SK-N-SH (cell line): ENCODE measurements around the gene C9orf43. TPM values are rescaled to one million over a fixed set of nuclear protein-coding genes. Genes with fewer than 3 reads are reported as not detected.
A peak's percentile ranks its signal among the peaks of the same experiment; 100 is the strongest.

Experiments
- CTCF ChIA-PET: fragments of 300-600, 350-600 bp; formaldehyde crosslinking; extraction: SDS; loops from one replicate; lab custom pipeline; 2021; lab: Yijun Ruan, JAX
- POLR2A ChIA-PET: fragments of 350-600 bp; sonication (Branson Sonifier 250); formaldehyde crosslinking; extraction: SDS; loops from one replicate; lab custom pipeline; 2020; ENCODE audit warnings: antibody characterized with exemption, inconsistent platforms; lab: Yijun Ruan, JAX
- DNase-seq: peaks from one replicate; pipeline ENCODE4 v3.0.0; 2012
- H2AFZ ChIP-seq: fragments of 200-600 bp; sonication (generic); 2 replicates; pipeline ENCODE4 v1.8.1; 2016; ENCODE audit warnings: antibody characterized with exemption, mild to moderate bottlenecking, low read depth
- H3F3A ChIP-seq: fragments of 200-600 bp; sonication (generic); replicated peaks from 2 replicates; pipeline ENCODE3; 2016; ENCODE audit warnings: antibody characterized with exemption, mild to moderate bottlenecking; ENCODE audit not compliant: insufficient read depth
- H3K27ac ChIP-seq, 2 experiments: fragments of 200-500 bp in 1 of 2; fragments of 200-600 bp in 1 of 2; sonication (Bioruptor generic) in 1 of 2; sonication (generic), shearing (Covaris generic) in 1 of 2; 2 replicates each; pipeline versions ENCODE4 v1.5.1 to v1.6.1; 2014 to 2016; ENCODE audit warnings: low read depth in 2 of 2, inconsistent platforms in 1 of 2, low read length in 1 of 2, mild to moderate bottlenecking in 1 of 2, mixed read lengths in 1 of 2
- H3K27me3 ChIP-seq: fragments of 200-600 bp; sonication (generic), shearing (Covaris generic); 2 replicates; pipeline ENCODE4 v1.6.1; 2016; ENCODE audit warnings: mixed run types; ENCODE audit not compliant: insufficient read depth
- H3K36me3 ChIP-seq, 2 experiments: fragments of 200-500 bp in 1 of 2; fragments of 200-600 bp in 1 of 2; sonication (Bioruptor generic) in 1 of 2; sonication (generic) in 1 of 2; replicated peaks in 1 of 2; 2 replicates each; pipeline versions ENCODE3 to v1.5.1; 2014 to 2016; ENCODE audit warnings: low read length in 1 of 2, mild to moderate bottlenecking in 1 of 2; ENCODE audit not compliant: insufficient read depth in 2 of 2, control insufficient read depth in 1 of 2
- H3K4me1 ChIP-seq, 2 experiments: fragments of 200-500 bp in 1 of 2; fragments of 200-600 bp in 1 of 2; sonication (Bioruptor generic) in 1 of 2; sonication (generic), shearing (Covaris generic) in 1 of 2; 2 replicates each; pipeline versions ENCODE4 v1.5.1 to v1.6.1; 2014 to 2016; ENCODE audit warnings: low read depth in 1 of 2, low read length in 1 of 2, mixed run types in 1 of 2; ENCODE audit not compliant: insufficient read depth in 2 of 2, control insufficient read depth in 1 of 2
- H3K4me2 ChIP-seq: fragments of 200-600 bp; sonication (generic), shearing (Covaris generic); 2 replicates; pipeline ENCODE4 v1.6.1; 2017; ENCODE audit warnings: mixed run types
- H3K4me3 ChIP-seq, 2 experiments: fragments of 200-500 bp in 1 of 2; fragments of 200-600 bp in 1 of 2; sonication (Bioruptor generic) in 1 of 2; sonication (generic), shearing (Covaris generic) in 1 of 2; 2 replicates each; pipeline versions ENCODE4 v1.5.1 to v1.8.1; 2014 to 2016; ENCODE audit warnings: low read depth in 2 of 2, inconsistent platforms in 1 of 2, low read length in 1 of 2, mild to moderate bottlenecking in 1 of 2, mixed read lengths in 1 of 2, moderate library complexity in 1 of 2
- H3K79me2 ChIP-seq: fragments of 200-600 bp; sonication (generic); 2 replicates; pipeline ENCODE4 v1.8.1; 2017; ENCODE audit warnings: mild to moderate bottlenecking; ENCODE audit not compliant: insufficient read depth
- H3K9ac ChIP-seq: fragments of 200-600 bp; sonication (generic); 2 replicates; pipeline ENCODE4 v1.6.1; 2017; ENCODE audit warnings: mixed run types
- H3K9me2 ChIP-seq: fragments of 200-600 bp; sonication (generic); 2 replicates; pipeline ENCODE4 v1.6.1; 2017; ENCODE audit warnings: mixed run types
- H3K9me3 ChIP-seq: fragments of 200-600 bp; sonication (generic); 2 replicates; pipeline ENCODE4 v1.6.1; 2017; ENCODE audit warnings: mixed run types, mild to moderate bottlenecking, moderate library complexity
- H4K20me1 ChIP-seq: fragments of 200-600 bp; sonication (generic); 2 replicates; pipeline ENCODE4 v1.6.1; 2017; ENCODE audit warnings: mild to moderate bottlenecking, mixed run types; ENCODE audit not compliant: insufficient read depth
- CHD2 ChIP-seq: fragments of 150-350 bp; IDR thresholded peaks from 2 replicates; pipeline ENCODE4 v1.6.1; 2018; ENCODE audit warnings: low read length; ENCODE audit not compliant: partially characterized antibody
- ELF1 ChIP-seq: IDR thresholded peaks from 2 replicates; pipeline ENCODE4 v1.4.0; 2012
- EP300 ChIP-seq, 2 experiments: IDR thresholded peaks; 2 replicates each; pipeline versions ENCODE4 v1.4.0 to v1.6.1; 2012; ENCODE audit warnings: borderline replicate concordance in 1 of 2, low read depth in 1 of 2, low read length in 1 of 2
- EZH2phosphoT487 ChIP-seq: fragments of 200-600 bp; sonication (generic); IDR thresholded peaks from 2 replicates; pipeline ENCODE4 v1.6.1; 2017; ENCODE audit warnings: low read depth, mixed run types, mild to moderate bottlenecking, antibody characterized with exemption, moderate library complexity, borderline replicate concordance
- FOXJ3 ChIP-seq: sonication (generic); formaldehyde crosslinking; IDR thresholded peaks from 2 replicates; pipeline ENCODE4 v1.5.1; 2020; ENCODE audit warnings: mild to moderate bottlenecking, missing genetic modification reagents
- GABPA ChIP-seq: IDR thresholded peaks from 2 replicates; pipeline ENCODE4 v1.4.0; 2012; ENCODE audit warnings: low read depth, mild to moderate bottlenecking
- GATA2 ChIP-seq: sonication (generic); formaldehyde crosslinking; IDR thresholded peaks from 2 replicates; pipeline ENCODE4 v1.5.0; 2020; ENCODE audit warnings: mild to moderate bottlenecking, missing genetic modification reagents
- MEF2A ChIP-seq: IDR thresholded peaks from 2 replicates; pipeline ENCODE4 v1.4.0; 2012; ENCODE audit warnings: low read depth, borderline replicate concordance
- MXI1 ChIP-seq: IDR thresholded peaks from 2 replicates; pipeline ENCODE4 v1.6.1; 2012; ENCODE audit warnings: mild to moderate bottlenecking, low read depth, low read length, improper control_type of control experiment
- NFIC ChIP-seq: IDR thresholded peaks from 2 replicates; pipeline ENCODE4 v1.4.0; 2012; ENCODE audit warnings: borderline replicate concordance
- NRF1 ChIP-seq: IDR thresholded peaks from 2 replicates; pipeline ENCODE4 v1.6.1; 2012; ENCODE audit warnings: low read depth, mild to moderate bottlenecking, low read length
- POLR2AphosphoS5 ChIP-seq: IDR thresholded peaks from 2 replicates; pipeline ENCODE4 v1.6.1; 2012; ENCODE audit warnings: low read depth, low read length
- RAD21 ChIP-seq: IDR thresholded peaks from 2 replicates; pipeline ENCODE4 v1.6.1; 2012; ENCODE audit warnings: mild to moderate bottlenecking, low read length
- RCOR1 ChIP-seq: fragments of 150-350 bp; IDR thresholded peaks from 2 replicates; pipeline ENCODE4 v1.6.1; 2017; ENCODE audit warnings: antibody characterized with exemption, low read length
- RFX5 ChIP-seq: IDR thresholded peaks from 2 replicates; pipeline ENCODE4 v1.6.1; 2012; ENCODE audit warnings: mild to moderate bottlenecking, improper control_type of control experiment, low read length
- RXRA ChIP-seq: IDR thresholded peaks from 2 replicates; pipeline ENCODE4 v1.4.0; 2012; ENCODE audit warnings: low read depth, mild to moderate bottlenecking, borderline replicate concordance
- SMC3 ChIP-seq: IDR thresholded peaks from 2 replicates; pipeline ENCODE4 v1.6.1; 2012; ENCODE audit warnings: low read depth, low read length, improper control_type of control experiment
- TAF1 ChIP-seq: IDR thresholded peaks from 2 replicates; pipeline ENCODE4 v1.6.1; 2012; ENCODE audit warnings: low read depth, mild to moderate bottlenecking, low read length, moderate library complexity, borderline replicate concordance
- TCF12 ChIP-seq: IDR thresholded peaks from 2 replicates; pipeline ENCODE4 v1.4.0; 2012
- TEAD4 ChIP-seq: IDR thresholded peaks from 2 replicates; pipeline ENCODE4 v1.4.0; 2012; ENCODE audit warnings: mild to moderate bottlenecking, borderline replicate concordance; ENCODE audit not compliant: insufficient read depth
- YY1 ChIP-seq: IDR thresholded peaks from 2 replicates; pipeline ENCODE4 v1.4.0; 2012; ENCODE audit warnings: low read depth, mild to moderate bottlenecking
- WGBS: methylation state at CpG from one replicate; pipeline ENCODE4 v1.1.6; 2017; ENCODE audit warnings: low lambda C conversion rate; 5-methylcytosine and 5-hydroxymethylcytosine counted together
- polyA plus RNA-seq, 3 experiments: library from polyadenylated mRNA; depleted of rRNA; stranded (reverse); fragments of >200 nt; gene quantifications; 2 replicates each; pipeline ENCODE4 v1.2.3, GENCODE V29; 2012
- TF ChIP-seq, protein P1 (sequence below): IDR thresholded peaks from 2 replicates; pipeline ENCODE4; 2012
- TF ChIP-seq, protein P2 (sequence below): IDR thresholded peaks from 2 replicates; pipeline ENCODE4 v1.4.0; 2012; ENCODE audit warnings: low read depth
- TF ChIP-seq, protein P3 (sequence below): fragments of 200-600 bp; sonication (generic); IDR thresholded peaks from 2 replicates; pipeline ENCODE4 v1.6.1; 2017; ENCODE audit warnings: antibody characterized with exemption, mild to moderate bottlenecking, moderate library complexity
- TF ChIP-seq, protein P4 (sequence below): fragments of 150-350 bp; IDR thresholded peaks from 2 replicates; pipeline ENCODE4 v1.6.1; 2017; ENCODE audit warnings: antibody characterized with exemption, low read length, low read depth, borderline replicate concordance
- TF ChIP-seq, protein P5 (sequence below): IDR thresholded peaks from 2 replicates; pipeline ENCODE4 v1.6.1; 2012; ENCODE audit warnings: mild to moderate bottlenecking, low read depth, low read length, moderate library complexity

Gene C9orf43
- polyA plus RNA-seq, 1 of the 3 experiments (the other 2 are of a cell fraction): 0.58 TPM

DNA sequence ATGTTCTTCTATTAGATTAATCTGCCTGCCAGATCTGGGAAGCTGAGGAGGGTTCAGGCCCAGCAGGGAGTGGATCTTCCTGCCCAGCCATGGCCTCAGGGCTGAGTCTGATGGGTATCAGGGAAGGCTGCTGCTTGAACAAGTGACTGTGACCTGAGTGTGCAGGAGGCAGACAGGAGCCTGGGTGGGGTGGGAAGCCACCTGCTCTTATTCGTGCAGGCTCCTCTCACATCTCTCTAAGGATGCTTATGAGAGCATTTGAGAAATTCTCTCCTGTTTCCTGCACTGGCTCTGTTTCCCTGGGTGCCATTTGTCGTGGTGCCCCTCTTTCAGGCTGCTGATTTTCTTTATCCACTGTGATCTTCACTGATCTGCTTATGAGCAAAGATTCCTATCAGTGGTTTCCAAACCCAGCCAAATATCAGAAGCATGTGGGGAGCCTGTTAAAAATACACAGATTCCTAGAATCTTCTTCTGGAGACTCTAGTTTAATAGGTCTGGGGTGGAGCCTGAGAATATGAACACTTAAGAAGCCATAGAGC is 55.1 kb downstream of the C9orf43 start:
- Histone ChIP-seq H3F3A (no peaks in the 10 kb centered on the region), H3K36me3 (no peaks in the 10 kb centered on the region), H2AFZ (no peak overlapping the region), H4K20me1 (no peaks in the 10 kb centered on the region), H3K9ac (no peak overlapping the region), H3K4me1 (peaks cover 0 to 24% of the 10 kb centered on the region in 2 experiments; a peak in 2 of 4 replicates), H3K9me2 (no peaks in the 10 kb centered on the region), H3K79me2 (no peaks in the 10 kb centered on the region), H3K4me3 (no peak overlapping the region), H3K4me2 (no peak overlapping the region), H3K27ac (peak overlapping the region in 1 of 2 experiments; percentile 62; a peak in 2 of 4 replicates), H3K9me3 (peaks cover 5% of the 10 kb centered on the region; the same call in 1 of the 2 replicates), H3K27me3 (no peaks in the 10 kb centered on the region)
- CTCF ChIA-PET: interaction anchor here (1.3 to 4.7 kb wide), 4 partner anchors 19 to 126 kb away, joined by 4 to 22 read pairs (median 11); no protein-coding TSS in a partner anchor
- WGBS: 41% methylated on average over 2 of the region's 2 CpGs
- POLR2A ChIA-PET: interaction anchor here (0.8 kb wide), 1 partner anchor 55 kb away, joined by 3 read pairs; the partner anchor contains the start of genes C9orf43 and POLE3
- DNase-seq: peak; percentile 68
- TF ChIP-seq SMC3 (no peak), TEAD4 (no peak), RXRA (no peak), RFX5 (no peak), TAF1 (no peak), FOXJ3 (peak; percentile 70; the same call in 1 of the 2 replicates), MEF2A (no peak), GATA2 (CRISPR knock-in tag) (peak; percentile 92), NRF1 (no peak), ELF1 (no peak), GABPA (no peak), TCF12 (no peak), POLR2AphosphoS5 (no peak), MXI1 (0 out of 2 replicates have a peak, but pooled peaks have one; percentile 4), EP300 (IDR thresholded peaks at IDR 0.05; ENCODE audit: borderline replicate concordance in 1 of 2, low read depth in 1 of 2, low read length in 1 of 2) (peak in 1 of 2 experiments; percentile 40; a peak in 1 of 4 replicates), EZH2phosphoT487 (no peak), RCOR1 (no peak), YY1 (no peak), CHD2 (no peak), NFIC (no peak), RAD21 (no peak)
- TF ChIP-seq, protein P1, sequence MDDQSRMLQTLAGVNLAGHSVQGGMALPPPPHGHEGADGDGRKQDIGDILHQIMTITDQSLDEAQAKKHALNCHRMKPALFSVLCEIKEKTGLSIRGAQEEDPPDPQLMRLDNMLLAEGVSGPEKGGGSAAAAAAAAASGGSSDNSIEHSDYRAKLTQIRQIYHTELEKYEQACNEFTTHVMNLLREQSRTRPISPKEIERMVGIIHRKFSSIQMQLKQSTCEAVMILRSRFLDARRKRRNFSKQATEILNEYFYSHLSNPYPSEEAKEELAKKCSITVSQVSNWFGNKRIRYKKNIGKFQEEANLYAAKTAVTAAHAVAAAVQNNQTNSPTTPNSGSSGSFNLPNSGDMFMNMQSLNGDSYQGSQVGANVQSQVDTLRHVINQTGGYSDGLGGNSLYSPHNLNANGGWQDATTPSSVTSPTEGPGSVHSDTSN: no peak
- TF ChIP-seq, protein P2, sequence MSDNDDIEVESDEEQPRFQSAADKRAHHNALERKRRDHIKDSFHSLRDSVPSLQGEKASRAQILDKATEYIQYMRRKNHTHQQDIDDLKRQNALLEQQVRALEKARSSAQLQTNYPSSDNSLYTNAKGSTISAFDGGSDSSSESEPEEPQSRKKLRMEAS: no peak
- TF ChIP-seq, protein P3, sequence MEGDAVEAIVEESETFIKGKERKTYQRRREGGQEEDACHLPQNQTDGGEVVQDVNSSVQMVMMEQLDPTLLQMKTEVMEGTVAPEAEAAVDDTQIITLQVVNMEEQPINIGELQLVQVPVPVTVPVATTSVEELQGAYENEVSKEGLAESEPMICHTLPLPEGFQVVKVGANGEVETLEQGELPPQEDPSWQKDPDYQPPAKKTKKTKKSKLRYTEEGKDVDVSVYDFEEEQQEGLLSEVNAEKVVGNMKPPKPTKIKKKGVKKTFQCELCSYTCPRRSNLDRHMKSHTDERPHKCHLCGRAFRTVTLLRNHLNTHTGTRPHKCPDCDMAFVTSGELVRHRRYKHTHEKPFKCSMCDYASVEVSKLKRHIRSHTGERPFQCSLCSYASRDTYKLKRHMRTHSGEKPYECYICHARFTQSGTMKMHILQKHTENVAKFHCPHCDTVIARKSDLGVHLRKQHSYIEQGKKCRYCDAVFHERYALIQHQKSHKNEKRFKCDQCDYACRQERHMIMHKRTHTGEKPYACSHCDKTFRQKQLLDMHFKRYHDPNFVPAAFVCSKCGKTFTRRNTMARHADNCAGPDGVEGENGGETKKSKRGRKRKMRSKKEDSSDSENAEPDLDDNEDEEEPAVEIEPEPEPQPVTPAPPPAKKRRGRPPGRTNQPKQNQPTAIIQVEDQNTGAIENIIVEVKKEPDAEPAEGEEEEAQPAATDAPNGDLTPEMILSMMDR: no peak
- TF ChIP-seq, protein P4, sequence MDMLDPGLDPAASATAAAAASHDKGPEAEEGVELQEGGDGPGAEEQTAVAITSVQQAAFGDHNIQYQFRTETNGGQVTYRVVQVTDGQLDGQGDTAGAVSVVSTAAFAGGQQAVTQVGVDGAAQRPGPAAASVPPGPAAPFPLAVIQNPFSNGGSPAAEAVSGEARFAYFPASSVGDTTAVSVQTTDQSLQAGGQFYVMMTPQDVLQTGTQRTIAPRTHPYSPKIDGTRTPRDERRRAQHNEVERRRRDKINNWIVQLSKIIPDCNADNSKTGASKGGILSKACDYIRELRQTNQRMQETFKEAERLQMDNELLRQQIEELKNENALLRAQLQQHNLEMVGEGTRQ: no peak
- TF ChIP-seq, protein P5, sequence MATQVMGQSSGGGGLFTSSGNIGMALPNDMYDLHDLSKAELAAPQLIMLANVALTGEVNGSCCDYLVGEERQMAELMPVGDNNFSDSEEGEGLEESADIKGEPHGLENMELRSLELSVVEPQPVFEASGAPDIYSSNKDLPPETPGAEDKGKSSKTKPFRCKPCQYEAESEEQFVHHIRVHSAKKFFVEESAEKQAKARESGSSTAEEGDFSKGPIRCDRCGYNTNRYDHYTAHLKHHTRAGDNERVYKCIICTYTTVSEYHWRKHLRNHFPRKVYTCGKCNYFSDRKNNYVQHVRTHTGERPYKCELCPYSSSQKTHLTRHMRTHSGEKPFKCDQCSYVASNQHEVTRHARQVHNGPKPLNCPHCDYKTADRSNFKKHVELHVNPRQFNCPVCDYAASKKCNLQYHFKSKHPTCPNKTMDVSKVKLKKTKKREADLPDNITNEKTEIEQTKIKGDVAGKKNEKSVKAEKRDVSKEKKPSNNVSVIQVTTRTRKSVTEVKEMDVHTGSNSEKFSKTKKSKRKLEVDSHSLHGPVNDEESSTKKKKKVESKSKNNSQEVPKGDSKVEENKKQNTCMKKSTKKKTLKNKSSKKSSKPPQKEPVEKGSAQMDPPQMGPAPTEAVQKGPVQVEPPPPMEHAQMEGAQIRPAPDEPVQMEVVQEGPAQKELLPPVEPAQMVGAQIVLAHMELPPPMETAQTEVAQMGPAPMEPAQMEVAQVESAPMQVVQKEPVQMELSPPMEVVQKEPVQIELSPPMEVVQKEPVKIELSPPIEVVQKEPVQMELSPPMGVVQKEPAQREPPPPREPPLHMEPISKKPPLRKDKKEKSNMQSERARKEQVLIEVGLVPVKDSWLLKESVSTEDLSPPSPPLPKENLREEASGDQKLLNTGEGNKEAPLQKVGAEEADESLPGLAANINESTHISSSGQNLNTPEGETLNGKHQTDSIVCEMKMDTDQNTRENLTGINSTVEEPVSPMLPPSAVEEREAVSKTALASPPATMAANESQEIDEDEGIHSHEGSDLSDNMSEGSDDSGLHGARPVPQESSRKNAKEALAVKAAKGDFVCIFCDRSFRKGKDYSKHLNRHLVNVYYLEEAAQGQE: no peak
